HEK293 (cell line): Measurements from ENCODE around the gene NDUFB1.
A peak's percentile ranks its signal among the peaks of the same experiment; 100 is the strongest.

ENCODE experiments used
- PRDM10 ChIP-seq: fragments of 450-650 bp; formaldehyde crosslinking; IDR thresholded peaks from 2 replicates; pipeline ENCODE4 v1.5.1; 2016; ENCODE audit warnings: missing biosample characterization, missing genetic modification characterization
- SETDB1 ChIP-seq: IDR thresholded peaks from one replicate; pipeline ENCODE4 v1.6.1; 2017; ENCODE audit warnings: mild to moderate bottlenecking, low read length, moderate library complexity, mixed read lengths; ENCODE audit not compliant: insufficient read length
- ZBTB26 ChIP-seq: fragments of 450-650 bp; formaldehyde crosslinking; optimal IDR thresholded peaks from 2 replicates; pipeline ENCODE3; 2016; ENCODE audit warnings: missing biosample characterization, mild to moderate bottlenecking, missing genetic modification characterization
- ZBTB44 ChIP-seq: fragments of 450-650 bp; IDR thresholded peaks from 2 replicates; pipeline ENCODE4 v1.5.1; 2018; ENCODE audit warnings: missing biosample characterization, mild to moderate bottlenecking, missing genetic modification characterization
- ZFHX2 ChIP-seq: fragments of 450-650 bp; formaldehyde crosslinking; conservative IDR thresholded peaks from 2 replicates; pipeline ENCODE4 v1.5.1; 2016; ENCODE audit warnings: missing biosample characterization, missing genetic modification characterization
- ZNF121 ChIP-seq: fragments of 450-650 bp; formaldehyde crosslinking; IDR thresholded peaks from 2 replicates; pipeline ENCODE4 v1.5.1; 2016; ENCODE audit warnings: missing biosample characterization, missing genetic modification characterization
- ZNF280C ChIP-seq: fragments of 450-650 bp; formaldehyde crosslinking; IDR thresholded peaks from 2 replicates; pipeline ENCODE4 v1.5.1; 2016; ENCODE audit warnings: missing biosample characterization, missing genetic modification characterization
- ZNF280D ChIP-seq: fragments of 450-650 bp; formaldehyde crosslinking; IDR thresholded peaks from 2 replicates; pipeline ENCODE4 v1.5.1; 2016; ENCODE audit warnings: missing biosample characterization, missing genetic modification characterization
- ZNF341 ChIP-seq: fragments of 450-650 bp; formaldehyde crosslinking; IDR thresholded peaks from 2 replicates; pipeline ENCODE4; 2016; ENCODE audit warnings: low read depth, missing biosample characterization, missing genetic modification characterization
- ZNF48 ChIP-seq: fragments of 450-650 bp; formaldehyde crosslinking; IDR thresholded peaks from 2 replicates; pipeline ENCODE4 v1.5.1; 2016; ENCODE audit warnings: missing biosample characterization, missing genetic modification characterization
- ZNF513 ChIP-seq: fragments of 450-650 bp; IDR thresholded peaks from 2 replicates; pipeline ENCODE4 v1.5.1; 2018; ENCODE audit warnings: missing biosample characterization, missing genetic modification characterization
- ZNF518A ChIP-seq: fragments of 450-650 bp; formaldehyde crosslinking; conservative IDR thresholded peaks from 2 replicates; pipeline ENCODE4 v1.5.1; 2016; ENCODE audit warnings: low read depth, missing biosample characterization, missing genetic modification characterization
- ZNF548 ChIP-seq: fragments of 450-650 bp; formaldehyde crosslinking; IDR thresholded peaks from 2 replicates; pipeline ENCODE4 v1.5.1; 2016; ENCODE audit warnings: missing biosample characterization, missing genetic modification characterization
- ZNF629 ChIP-seq: fragments of 450-650 bp; formaldehyde crosslinking; IDR thresholded peaks from 2 replicates; pipeline ENCODE4 v1.5.1; 2017; ENCODE audit warnings: missing biosample characterization, missing genetic modification characterization
- ZNF76 ChIP-seq: fragments of 450-650 bp; formaldehyde crosslinking; IDR thresholded peaks from 2 replicates; pipeline ENCODE4; 2016; ENCODE audit warnings: low read depth, missing biosample characterization, missing genetic modification characterization, borderline replicate concordance
- ZNF776 ChIP-seq: fragments of 450-650 bp; formaldehyde crosslinking; IDR thresholded peaks from 2 replicates; pipeline ENCODE4 v1.5.0; 2017; ENCODE audit warnings: missing biosample characterization, missing genetic modification characterization, borderline replicate concordance
- ZNF843 ChIP-seq: fragments of 450-650 bp; formaldehyde crosslinking; IDR thresholded peaks from 2 replicates; pipeline ENCODE4 v1.5.1; 2016; ENCODE audit warnings: missing biosample characterization, missing genetic modification characterization
- ZSCAN5A ChIP-seq: fragments of 450-650 bp; formaldehyde crosslinking; IDR thresholded peaks from 2 replicates; pipeline ENCODE4 v1.5.1; 2016; ENCODE audit warnings: missing biosample characterization, missing genetic modification characterization

NDUFB1 gene

GRCh38 chr14:92154283-92154942 lies 32.9 kb upstream of the NDUFB1 start (continued):
- TF ChIP-seq ZNF518A (tag by site-specific recombination): no peak
- TF ChIP-seq ZNF341 (tag by site-specific recombination): no peak
- no peak for TF ChIP-seq ZNF513 (tag by site-specific recombination)
- TF ChIP-seq ZNF776: no peak
- no peak for TF ChIP-seq ZFHX2 (tag by site-specific recombination)
- TF ChIP-seq ZBTB26 (tag by site-specific recombination): no peak
- TF ChIP-seq ZNF280D (tag by site-specific recombination): no peak
- TF ChIP-seq PRDM10 (tag by site-specific recombination): peak; percentile 73
- no peak for TF ChIP-seq ZNF48 (tag by site-specific recombination)
- TF ChIP-seq SETDB1: no peak
- no peak for TF ChIP-seq ZNF548
- TF ChIP-seq ZNF121: no peak
- peak; percentile 57; the same call in 1 of the 2 replicates for TF ChIP-seq ZBTB44 (tag by site-specific recombination)
- no peak for TF ChIP-seq ZNF76 (tag by site-specific recombination)
- TF ChIP-seq ZNF629: peak; percentile 73
- TF ChIP-seq ZNF280C (tag by site-specific recombination): no peak
- peak; percentile 25; the same call in 1 of the 2 replicates for TF ChIP-seq ZNF843 (tag by site-specific recombination)
- no peak for TF ChIP-seq ZSCAN5A
